HG02870 (cell line): ENCODE results near the gene WFDC10A.
"Not testable (repeated sequence)": the region's sequence is repeated elsewhere in the genome, so short reads cannot be mapped to it uniquely, and the experiment has no call there.

Experiments used
- ATAC-seq: cut with Tn5 transposase; IDR thresholded peaks from one replicate; pipeline ENCODE4 v1.9.1; 2021; ENCODE audit warnings: mild to moderate bottlenecking, moderate library complexity; ENCODE audit not compliant: unreplicated experiment

The WFDC10A gene

DNA sequence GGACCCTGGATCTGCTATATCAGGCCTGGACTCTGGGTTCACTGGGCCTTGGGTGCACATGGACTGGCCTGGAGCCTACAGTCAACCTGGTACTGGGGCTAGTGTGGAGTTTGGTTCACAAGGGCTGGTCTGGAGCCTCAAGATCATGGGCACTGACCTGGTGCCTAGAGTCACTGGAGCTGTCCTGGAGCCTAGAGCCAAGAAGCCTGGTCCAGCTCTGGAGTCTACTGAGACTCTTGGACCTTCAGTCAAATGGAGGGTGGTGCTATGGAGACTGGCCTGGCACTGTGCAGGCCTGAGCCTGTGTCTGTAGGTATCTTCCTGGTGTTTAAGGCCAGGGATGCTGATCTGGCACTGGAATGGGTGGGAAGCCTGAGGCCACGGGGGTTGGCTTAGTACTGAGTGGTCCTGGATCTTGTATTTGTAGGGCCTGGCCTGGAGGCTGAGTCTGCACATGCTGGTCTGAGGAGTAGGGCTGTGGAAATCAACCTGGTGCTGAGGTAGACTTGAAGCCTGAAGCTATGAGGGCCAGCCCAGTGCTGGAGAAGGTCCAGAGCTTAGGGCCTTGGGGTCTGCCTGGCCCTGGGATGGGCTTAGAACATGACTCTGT, 18.0 kb downstream of the WFDC10A start:
- no peak for ATAC-seq

DNA sequence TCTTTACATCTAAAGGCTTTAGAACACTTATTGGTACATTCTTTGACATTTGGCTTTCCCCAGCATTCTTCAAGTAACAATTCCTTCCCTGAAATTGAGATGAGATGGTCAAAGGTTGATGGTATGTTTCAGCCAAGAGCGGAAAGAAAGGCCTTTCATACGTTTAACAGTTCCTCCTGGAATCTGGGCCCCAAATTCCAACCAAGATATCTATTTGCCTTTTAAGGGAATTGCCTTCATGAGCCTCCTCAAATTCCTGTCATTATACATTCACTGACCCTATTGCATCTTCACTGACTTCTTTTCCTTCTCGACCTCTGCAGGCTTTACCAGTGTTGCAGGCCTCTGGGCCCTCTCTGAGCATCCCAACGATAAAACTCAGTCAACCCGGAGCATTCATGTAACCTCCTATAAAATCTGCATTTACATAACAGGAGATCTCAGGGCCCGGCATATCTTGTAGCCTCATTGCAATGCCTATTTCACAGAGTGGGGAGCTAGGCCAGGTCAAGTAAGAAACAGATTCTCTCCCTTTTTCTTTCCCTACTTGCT, 19.8 kb downstream of the WFDC10A start:
- ATAC-seq: no peak

DNA sequence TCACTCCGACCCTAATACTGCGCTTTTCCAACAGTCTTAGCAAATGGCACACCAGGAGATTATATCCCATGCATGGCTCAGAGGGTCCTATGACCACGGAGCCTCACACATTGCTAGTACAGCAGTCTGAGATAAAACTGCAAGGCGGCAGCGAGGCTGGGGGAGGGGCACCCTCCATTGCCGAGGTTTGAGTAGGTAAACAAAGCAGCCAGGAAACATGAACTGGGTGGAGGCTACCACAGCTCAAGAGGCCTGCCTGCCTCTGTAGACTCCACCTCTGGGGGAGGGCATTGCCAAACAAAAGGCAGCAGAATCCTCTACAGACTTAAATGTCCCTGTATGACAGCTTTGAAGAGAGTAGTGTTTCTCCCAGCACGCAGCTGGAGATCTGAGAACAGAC, 22.2 kb downstream of the WFDC10A start:
- not testable (repeated sequence) for ATAC-seq

DNA sequence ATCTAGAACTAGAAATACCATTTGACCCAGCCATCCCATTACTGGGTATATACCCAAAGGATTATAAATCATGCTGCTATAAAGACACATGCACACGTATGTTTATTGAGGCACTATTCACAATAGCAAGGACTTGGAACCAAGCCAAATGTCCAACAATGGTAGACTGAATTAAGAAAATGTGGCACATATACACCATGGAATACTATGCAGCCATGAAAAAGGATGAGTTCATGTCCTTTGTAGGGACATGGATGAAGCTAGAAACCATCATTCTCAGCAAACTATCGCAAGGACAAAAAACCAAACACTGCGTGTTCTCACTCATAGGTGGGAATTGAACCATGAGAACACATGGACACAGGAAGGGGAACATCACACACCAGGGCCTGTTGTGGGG, 27.5 kb downstream of the WFDC10A start:
- not testable (repeated sequence) for ATAC-seq

DNA sequence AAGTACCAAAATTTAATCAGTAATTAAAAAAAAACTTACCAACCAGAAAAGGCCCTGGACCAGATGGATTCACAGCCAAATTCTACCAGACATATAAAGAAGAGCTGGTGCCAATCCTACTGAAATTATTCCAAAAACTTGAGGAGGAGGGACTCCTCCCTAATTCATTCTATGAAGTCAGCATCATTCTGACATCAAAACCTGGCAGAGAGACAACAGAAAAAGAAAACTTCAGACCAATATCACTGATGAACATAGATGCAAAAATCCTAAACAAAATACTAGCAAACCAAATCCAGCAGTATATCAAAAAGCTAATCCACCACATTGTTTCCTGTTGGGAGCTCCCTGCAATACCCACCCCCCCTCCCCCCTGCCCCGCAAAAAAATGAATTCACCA, 40.6 kb downstream of the WFDC10A start, which contains the start of gene WFDC11:
Gene WFDC11 (minus strand): TSS at position 101 of the 400 bp plus-strand sequence. CDS start 19,639 bp downstream, outside the sequence.
- no peak for ATAC-seq

DNA sequence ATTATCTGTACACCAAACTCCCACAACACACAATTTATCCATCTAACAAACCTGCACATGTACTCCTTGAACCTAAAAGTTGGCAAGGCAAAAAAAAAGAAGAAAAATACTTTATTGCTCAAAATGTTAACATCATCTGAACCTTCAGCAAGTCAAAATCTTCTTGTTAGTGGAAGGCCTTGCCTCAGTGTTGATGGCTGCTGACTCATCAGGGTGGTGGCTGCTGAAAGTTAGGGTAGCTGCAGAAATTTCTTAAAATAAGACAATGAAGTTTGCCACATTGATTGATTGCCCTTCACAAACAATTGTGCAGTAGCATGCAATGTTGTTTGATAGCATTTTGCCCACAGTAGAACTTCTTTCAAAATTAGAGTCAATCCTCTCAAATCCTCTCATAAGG, 43.2 kb downstream of the WFDC10A start:
- ATAC-seq: no peak

DNA sequence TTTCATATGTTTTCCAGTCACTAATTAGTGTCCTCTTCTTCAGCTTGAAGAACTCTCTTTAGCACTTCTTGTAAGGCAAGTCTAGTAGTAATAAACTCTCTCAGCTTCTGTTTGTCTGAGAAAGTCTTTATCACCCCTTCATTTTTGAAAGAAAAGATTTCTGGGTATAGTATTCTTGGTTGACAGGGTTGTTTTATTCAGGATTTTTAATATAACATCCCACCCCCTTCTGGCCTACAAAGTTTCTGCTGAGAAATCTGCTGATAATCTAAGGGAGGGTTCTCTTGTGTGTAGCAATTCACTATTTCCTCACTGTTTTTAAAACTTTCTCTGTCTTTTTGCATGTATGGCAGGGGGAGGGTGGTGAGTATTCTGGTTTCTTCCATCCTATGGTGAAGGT, 50.1 kb downstream of the WFDC10A start:
- ATAC-seq: no peak
